PC-9 (cell line): Measurements from ENCODE around the gene TBCK.

Experiments used
- EZH2 ChIP-seq: fragments of 200-600 bp; sonication (generic); IDR thresholded peaks from 2 replicates; pipeline ENCODE4 v1.8.0; 2017; ENCODE audit warnings: antibody characterized with exemption, low read depth
- TF ChIP-seq, protein P1 (sequence below): fragments of 200-600 bp; sonication (generic); conservative IDR thresholded peaks from 2 replicates; pipeline ENCODE4 v1.6.1; 2017; ENCODE audit warnings: mixed run types, antibody characterized with exemption, mild to moderate bottlenecking, moderate library complexity

GRCh38 chr4:106269711-106270110, 46.3 kb downstream of the TBCK start:
- TF ChIP-seq, protein P1, sequence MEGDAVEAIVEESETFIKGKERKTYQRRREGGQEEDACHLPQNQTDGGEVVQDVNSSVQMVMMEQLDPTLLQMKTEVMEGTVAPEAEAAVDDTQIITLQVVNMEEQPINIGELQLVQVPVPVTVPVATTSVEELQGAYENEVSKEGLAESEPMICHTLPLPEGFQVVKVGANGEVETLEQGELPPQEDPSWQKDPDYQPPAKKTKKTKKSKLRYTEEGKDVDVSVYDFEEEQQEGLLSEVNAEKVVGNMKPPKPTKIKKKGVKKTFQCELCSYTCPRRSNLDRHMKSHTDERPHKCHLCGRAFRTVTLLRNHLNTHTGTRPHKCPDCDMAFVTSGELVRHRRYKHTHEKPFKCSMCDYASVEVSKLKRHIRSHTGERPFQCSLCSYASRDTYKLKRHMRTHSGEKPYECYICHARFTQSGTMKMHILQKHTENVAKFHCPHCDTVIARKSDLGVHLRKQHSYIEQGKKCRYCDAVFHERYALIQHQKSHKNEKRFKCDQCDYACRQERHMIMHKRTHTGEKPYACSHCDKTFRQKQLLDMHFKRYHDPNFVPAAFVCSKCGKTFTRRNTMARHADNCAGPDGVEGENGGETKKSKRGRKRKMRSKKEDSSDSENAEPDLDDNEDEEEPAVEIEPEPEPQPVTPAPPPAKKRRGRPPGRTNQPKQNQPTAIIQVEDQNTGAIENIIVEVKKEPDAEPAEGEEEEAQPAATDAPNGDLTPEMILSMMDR: no peak
- TF ChIP-seq EZH2: no peak
